ENCODE data around the gene OTULIN.

The OTULIN gene

DNA sequence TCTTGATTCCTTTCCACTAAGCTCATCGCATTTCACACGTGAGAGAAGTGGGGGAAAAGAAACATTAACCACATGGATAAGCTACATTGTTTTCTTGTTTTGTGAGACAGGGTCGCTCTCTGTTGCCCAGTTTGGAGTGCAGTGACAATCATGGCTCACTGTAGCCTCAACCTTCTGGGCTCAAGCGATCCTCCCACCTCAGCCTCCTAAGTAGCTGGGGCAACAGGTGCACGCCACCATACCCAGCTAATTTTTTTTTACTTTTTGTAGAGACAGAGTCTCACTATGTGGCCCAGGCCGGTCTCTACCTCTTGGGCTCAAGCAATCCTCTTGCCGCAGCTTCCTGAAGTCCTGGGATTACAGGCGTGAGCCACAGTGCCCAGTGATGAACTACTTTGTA lies 2.8 kb downstream of the OTULIN start:
- DNase-seq (ENCODE audit: low read depth), result no peak
- H3K4me3 ChIP-seq (ENCODE audit: low read depth, low read length), result no peak overlapping the region

DNA sequence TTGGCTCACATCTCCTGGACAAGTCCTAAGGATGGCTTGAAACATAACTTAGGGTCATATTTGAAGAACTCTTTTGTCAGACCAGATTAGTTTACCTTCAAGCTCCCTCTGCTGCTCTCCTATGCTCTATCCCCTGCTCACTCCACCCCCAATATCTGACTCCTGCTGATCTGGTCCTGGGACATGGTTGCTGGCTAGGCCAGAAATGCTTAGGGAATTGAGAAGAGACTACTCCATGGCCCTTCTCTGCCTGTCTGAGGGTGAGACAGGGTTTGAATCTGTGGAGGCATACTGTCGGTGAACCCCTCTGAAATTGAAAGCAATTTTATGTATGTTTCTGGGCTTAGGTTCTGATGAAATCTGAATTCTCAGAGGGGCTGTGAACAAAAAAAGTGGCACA lies 3.3 kb downstream of the OTULIN start:
- H3K4me3 ChIP-seq (ENCODE audit: low read depth, low read length), result no peak overlapping the region
- DNase-seq (ENCODE audit: low read depth), result no peak

DNA sequence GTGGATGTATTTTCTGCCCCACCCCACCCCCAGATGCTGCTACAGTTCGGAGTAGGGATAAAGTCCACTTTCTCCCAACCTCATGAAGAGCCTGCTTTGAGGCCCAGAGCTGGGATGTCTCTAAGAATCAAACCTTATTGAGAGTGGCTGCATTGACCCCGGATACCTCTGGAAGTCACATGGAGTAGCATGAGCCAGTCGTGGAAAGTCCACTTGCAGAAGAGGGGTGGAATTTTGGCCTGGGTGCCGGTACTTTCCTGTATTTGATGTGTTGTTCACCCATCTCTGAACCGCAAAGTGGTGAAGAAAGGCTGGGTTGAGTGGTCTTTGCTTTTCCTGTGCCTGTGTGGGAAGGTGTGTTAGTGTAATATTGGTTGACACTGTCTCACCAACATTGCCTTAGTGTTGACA lies 3.7 kb downstream of the OTULIN start:
- no peak for DNase-seq (ENCODE audit: low read depth)
- H3K4me3 ChIP-seq (ENCODE audit: low read depth, low read length), result no peak overlapping the region

DNA sequence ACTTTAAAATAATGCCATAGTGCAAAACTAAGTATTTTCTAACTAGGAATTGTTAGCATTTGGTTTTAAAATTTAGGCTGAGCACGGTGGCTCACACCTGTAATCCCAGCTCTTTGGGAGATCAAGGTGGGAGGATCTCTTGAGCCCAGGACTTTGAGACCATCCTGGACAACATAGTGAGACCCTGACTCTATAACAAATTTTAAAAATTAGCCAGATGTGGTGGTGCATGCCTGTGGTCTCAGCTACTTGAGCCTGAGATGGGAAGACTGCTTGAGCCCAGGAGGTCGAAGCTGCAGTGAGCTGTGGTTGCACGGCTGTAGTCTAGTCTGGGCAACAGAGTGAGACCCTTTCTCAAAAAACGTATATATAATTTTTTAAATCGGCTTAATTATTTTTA lies 4.9 kb downstream of the OTULIN start:
- DNase-seq (ENCODE audit: low read depth), result no peak
- no peak overlapping the region for H3K4me3 ChIP-seq (ENCODE audit: low read depth, low read length)

DNA sequence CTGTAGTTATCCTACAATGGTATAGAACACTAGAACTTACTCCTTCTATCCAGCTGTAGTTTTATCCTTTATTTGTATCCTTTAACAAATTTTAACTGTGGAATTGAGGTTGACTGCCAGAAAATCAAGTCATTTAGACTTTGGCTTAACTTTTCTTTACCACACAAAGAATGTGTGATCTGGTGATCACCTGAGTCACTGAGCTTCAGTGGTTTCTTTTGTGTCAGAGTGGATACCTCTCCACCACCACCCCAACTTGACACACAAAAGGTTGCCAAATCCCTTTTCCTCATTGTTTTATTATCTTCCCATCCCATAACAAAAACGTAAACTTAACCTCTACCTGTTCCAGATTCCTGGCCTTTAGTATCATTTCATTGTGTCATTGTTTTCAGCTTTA lies 5.5 kb downstream of the OTULIN start:
- no peak overlapping the region for H3K4me3 ChIP-seq (ENCODE audit: low read depth, low read length)
- no peak for DNase-seq (ENCODE audit: low read depth)

DNA sequence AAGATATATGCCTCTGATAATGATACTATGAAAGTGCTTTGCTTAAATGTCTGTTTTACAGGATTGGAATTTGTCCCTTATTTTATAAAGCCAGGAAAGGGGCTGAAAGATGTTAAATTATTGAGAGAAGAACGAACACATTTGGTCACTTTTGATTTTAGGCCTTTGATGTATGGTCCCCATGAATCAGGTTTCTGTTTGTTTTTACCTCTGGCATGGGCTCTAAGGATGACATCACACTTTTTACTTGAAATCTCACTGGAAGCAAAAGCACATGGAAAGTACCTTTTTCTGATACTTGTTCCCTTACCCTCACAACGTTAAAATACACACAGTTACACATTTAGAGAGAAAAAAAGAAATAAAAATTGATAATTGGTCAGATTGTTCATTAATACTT lies 6.9 kb downstream of the OTULIN start:
- no peak overlapping the region for H3K4me3 ChIP-seq (ENCODE audit: low read depth, low read length)
- DNase-seq (ENCODE audit: low read depth), result no peak

DNA sequence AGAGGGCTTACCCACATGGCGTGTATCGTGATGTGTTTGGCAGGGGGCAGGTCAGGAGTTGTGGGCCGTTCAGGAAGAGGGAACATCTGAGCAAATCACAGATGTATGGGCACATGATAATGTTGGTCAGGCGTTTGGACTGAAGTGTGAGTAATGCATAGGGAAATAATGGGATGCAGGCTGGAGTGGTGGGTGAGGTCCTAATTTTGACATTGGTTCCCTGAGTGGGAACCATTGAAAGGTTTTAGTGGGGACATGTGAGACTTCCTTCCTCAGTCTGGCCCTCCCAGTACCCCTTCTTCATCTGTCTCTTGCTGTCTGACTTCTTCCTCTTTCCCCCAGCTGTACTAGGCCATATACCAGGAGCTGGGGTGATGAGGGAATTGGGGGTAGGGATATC lies 7.6 kb downstream of the OTULIN start:
- DNase-seq (ENCODE audit: low read depth), result no peak
- no peak overlapping the region for H3K4me3 ChIP-seq (ENCODE audit: low read depth, low read length)

DNA sequence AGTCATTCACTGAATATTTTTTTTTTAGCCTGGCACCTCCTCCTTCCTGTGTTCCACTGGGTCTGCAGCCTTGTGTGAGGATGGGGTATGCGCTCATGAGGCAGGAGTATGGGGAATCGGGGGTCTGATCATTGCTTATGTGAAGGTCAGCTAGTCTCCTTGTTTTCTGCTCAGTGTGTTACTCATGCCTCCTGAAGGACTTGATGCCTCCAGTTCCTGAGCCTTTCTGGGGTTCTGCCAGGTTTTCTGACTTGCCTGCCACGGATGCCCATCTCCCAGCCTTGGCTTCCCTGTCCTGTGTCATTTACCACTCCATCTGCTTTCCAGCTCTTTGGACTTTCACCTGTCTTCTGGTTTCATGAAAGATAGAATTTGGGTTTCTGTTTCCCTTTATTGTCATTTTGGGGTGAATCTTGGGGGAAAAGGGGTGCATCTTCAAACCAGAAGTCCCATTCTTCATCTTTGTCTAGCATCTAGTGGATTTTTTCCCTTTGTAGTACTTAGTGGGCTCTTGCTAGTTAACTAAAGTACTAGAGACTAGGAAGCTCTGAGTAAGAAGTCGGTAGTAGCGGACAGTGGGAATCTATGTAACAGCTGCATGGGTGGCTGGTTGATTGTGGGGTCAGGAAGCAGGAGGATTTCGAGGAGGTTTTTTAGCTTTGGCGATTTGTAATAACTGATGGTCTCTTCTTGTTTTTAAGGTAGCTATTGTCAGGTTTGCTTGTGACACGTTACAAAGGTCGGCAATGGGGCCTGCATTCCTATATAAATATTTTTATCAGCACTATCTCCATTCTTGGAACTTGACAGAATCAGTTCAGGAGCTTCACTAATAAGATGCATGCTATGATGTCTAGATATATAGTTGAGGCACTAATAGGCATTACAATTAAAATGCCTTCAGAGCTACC lies 8.2 kb downstream of the OTULIN start:
- no peak overlapping the region for H3K4me3 ChIP-seq (ENCODE audit: low read depth, low read length)
- DNase-seq (ENCODE audit: low read depth), result no peak

DNA sequence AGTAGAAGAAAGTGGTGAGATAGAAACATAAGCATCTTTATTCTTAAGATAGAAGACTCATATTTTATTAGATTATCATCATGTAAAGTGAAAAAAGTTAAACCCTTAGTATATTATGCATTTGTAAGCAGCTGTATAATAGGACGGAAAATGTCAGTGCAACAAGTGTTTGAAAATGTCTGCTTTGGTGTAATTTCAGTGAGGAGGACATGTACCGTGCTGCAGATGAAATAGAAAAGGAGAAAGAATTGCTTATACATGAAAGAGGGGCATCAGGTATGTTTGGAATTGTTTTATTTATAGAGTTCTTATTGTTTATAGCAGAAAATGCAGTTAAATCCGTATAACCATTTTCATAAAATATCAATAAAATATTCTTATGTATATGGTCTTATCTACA lies 8.9 kb downstream of the OTULIN start:
- DNase-seq (ENCODE audit: low read depth), result no peak
- H3K4me3 ChIP-seq (ENCODE audit: low read depth, low read length), result no peak overlapping the region

DNA sequence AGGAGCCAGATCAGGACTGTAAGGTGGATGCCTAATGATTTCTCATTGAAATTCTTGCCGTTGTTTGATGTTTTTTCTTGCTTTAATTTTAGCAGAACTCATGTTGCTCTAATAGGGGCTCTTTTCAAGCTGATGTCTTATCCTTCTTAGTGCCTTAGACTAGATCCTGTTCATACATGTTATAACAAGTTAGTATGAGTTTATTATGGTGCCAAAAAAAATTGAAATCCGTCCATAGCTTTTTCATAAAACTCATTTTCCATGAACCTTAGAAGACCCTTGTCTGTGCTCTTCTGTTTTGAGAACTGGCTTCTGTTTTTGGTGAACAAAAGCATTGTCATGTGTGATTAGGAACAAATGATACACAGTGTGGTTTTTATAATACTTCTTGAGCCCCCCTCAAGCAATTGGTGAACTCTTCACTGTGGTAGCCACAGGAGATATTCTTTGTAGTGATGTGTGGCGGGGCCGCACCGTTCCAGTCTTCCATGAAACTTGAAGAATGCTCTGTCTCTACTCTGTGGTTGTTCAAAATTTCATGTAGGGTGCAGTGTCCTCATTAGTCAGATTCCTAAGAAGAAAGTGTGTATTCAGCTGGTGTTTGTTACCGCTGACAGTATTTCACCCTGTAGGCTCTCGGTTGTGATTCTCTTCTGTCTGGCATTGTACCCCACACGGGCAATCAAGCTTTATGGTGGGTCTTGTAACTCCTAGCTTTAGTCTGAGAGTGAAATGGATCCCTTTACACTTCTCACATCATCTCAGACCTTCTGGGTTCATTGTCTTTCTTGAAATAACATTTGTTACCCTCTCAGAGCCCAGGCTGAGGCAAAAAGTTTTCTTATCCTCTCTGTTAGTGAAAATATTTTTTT lies 10.7 kb downstream of the OTULIN start:
- no peak overlapping the region for H3K4me3 ChIP-seq (ENCODE audit: low read depth, low read length)
- DNase-seq (ENCODE audit: low read depth), result no peak

DNA sequence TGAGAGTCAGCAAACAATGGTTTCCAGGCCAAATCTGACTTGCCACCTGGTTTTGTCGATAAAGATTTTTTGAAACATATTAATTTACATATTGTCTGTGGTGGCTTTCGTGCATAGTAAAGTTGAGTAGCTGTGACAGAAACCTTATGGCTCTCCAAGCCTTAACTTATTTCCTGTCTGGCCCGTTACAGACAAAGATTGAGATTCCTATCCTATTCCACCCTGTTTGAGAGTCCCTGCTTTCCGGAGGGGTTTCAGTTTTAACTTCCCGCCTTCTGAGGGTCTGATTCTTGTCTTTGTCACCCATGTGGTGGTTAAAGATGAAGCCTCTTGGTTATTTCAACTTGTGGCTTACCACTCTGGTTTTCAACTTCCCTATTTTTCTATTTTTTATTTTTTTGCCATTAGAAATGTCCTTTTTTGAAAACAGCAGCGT lies 11.4 kb downstream of the OTULIN start:
- H3K4me3 ChIP-seq (ENCODE audit: low read depth, low read length), result no peak overlapping the region
- DNase-seq (ENCODE audit: low read depth), result no peak

DNA sequence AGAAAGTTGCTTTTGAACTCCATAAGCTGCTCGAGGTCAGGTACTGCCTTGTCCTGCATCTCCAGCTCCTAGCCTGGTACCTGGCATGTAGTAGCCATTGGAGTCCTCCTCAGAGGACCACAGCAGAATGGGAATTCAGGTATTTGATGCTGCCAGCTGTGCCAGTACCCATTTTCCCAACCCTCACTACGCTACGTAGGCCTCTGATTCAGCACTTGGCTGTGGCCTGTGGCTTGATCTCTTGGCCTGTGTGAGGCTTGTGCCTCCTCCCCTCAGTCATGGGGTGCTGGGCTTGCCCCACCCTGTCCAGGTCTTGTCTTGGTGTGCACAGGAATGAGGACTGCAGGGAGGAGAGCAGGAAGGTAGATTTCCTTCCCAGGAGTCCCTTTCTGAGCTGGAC lies 11.8 kb downstream of the OTULIN start:
- H3K4me3 ChIP-seq (ENCODE audit: low read depth, low read length), result no peak overlapping the region
- no peak for DNase-seq (ENCODE audit: low read depth)

DNA sequence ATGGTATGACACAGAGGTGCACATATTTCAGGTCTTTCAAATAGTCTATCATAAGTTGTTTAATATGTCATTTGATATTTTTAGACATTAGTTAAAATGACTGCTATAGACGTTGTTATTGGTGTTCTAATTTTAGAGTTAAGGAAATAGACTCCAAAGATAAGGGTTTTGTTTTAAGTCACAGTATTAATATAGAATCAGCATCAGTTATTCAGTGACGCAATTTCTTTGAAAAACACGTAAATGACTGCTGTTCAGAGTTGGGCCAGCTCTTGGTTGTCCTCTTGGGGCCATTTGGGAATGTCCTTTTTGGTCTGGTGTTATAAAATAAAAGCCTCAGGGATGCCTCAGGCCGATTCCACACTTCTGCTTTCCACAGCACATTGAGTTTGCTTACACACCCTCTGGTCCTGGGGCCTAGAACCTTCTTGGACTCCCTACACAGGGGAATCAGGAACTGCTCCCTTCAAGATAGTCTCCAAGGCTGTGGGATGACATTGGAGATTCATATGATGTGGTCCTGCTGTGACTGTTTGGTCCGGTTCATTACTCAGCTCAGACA lies 14.3 kb downstream of the OTULIN start:
- no peak for DNase-seq (ENCODE audit: low read depth)
- no peak overlapping the region for H3K4me3 ChIP-seq (ENCODE audit: low read depth, low read length)

DNA sequence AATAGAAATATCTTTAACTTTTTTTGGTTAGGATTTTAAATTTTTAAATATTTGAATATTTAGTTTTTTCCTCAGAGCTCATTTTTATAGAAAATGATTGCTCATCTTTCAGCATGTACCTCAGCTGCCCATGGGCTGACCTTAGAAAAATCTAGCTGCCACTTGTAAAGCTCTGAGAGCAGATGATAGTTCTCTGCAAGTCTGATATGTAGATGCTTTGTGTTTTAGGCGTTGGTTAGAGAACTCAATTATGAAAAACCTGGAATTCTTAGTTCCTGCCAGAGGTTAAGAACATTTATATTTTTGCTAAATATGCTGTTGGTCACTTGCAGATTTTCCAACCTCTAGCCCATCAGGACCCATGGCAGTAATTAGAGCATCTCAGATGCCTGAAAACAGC lies 15.1 kb downstream of the OTULIN start:
- DNase-seq (ENCODE audit: low read depth), result no peak
- H3K4me3 ChIP-seq (ENCODE audit: low read depth, low read length), result no peak overlapping the region

DNA sequence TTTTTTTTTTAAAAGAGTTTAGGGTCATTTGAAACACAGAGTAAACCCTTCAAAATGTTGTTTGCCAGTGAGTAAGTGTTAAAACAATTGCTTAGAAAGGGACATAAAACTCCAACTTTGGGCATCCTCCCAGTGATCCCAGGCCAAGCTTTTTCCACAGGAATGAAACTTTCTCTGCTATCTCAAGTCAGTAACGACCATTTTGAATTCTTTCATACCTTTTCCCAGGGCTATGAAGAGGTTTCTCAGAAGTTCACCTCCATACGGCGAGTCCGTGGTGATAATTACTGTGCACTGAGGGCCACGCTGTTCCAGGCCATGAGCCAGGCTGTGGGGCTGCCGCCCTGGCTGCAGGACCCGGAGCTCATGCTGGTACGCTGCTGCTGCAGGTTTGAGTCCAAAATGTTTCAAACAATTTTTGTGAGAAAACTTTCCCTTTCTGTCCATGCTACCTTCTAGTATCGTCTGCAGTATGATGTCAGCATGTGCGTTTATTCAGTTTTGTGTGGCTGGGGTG lies 16.8 kb downstream of the OTULIN start:
- DNase-seq (ENCODE audit: low read depth), result no peak
- H3K4me3 ChIP-seq (ENCODE audit: low read depth, low read length), result no peak overlapping the region

DNA sequence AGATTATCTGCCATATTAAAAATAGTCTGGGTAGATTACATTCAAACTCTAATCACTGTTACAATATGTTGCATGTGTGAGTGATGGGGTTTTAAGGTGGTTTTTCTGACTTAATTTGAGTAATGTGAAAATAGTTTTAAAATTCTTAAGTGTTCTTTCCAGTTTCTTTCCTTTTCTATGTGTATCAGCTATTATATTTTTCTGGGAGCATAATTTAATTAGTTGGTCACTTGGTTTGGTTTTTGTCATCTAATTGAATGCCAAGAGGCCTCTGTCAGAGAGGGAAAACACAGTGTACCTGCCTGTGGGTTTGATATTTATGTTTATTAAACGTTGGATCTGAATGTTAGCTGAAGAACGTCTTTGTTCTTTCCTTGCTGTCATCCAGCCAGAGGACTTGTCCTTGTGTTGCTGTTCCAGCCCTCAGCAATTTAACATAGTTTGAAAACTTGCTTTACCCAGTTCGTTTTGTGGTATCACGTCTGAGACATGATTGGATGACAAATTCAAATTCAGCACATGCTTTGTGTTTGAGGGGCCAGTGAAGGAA lies 19.5 kb downstream of the OTULIN start:
- H3K4me3 ChIP-seq (ENCODE audit: low read depth, low read length), result no peak overlapping the region
- DNase-seq (ENCODE audit: low read depth), result no peak

DNA sequence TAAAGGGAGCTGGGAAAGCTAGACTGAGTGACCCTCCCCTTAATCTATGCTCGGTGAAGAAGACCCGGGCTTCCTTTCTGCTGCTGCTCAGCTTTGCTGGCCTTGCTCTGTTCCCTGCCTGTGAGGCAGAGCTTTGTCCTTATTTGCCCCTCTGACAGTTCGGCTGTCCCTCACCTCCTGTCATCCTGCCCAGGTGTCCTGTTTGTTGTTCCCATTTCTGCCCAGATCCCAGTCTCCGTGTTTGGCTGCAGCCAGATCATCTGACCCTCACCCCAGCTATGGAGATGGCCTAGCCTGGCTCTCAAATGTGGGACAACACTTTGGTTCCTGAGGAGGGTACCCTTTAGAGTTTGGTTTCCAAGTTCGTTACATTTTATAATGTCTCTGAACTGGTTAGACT lies 20.2 kb downstream of the OTULIN start:
- H3K4me3 ChIP-seq (ENCODE audit: low read depth, low read length), result no peak overlapping the region
- DNase-seq (ENCODE audit: low read depth), result no peak

DNA sequence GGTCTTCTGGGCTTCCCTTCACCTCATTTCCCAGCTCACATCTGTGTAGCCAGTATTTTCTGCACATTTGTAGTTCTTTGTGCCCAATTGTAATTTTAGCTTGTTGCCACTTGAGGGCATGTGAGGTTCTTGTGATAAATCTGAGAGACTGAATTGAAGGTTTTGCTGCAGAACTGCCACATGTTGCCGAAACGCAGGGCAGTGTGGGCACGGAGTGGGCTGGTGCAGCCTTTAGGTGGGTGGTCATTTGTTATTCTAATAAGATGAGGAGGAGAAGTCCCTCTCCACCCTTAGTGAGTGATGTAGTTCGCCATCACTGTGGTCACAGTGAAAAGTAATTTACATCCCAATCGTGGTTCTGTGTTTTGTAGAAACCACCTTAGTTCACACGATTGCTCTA lies 21.2 kb downstream of the OTULIN start:
- H3K4me3 ChIP-seq (ENCODE audit: low read depth, low read length), result no peak overlapping the region
- no peak for DNase-seq (ENCODE audit: low read depth)

DNA sequence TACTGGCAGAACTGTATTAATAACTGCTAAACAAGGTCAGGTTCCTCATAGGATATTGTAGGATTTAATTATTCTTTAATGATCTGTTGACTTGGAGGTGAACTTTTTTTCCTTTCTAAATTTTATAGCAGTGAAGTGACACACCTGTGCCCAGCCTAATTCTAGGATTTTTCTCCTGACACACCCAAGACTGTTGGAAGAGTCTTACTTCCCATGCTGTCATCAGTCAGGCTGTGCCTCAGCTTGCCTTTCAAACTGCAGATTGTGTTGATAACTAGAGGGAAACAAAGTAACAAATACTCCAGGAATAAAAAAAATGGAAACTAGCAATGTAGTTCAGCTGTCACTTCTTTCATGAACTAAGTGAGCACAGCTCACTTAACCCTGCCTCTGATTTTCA lies 22.0 kb downstream of the OTULIN start:
- no peak overlapping the region for H3K4me3 ChIP-seq (ENCODE audit: low read depth, low read length)
- DNase-seq (ENCODE audit: low read depth), result no peak
